Karpas-422 (cell line): ENCODE measurements around the gene DLK2. TPM values are rescaled to one million over a fixed set of nuclear protein-coding genes. Genes with fewer than 3 reads are reported as not detected.

ENCODE experiments used
- DNase-seq: peaks from one replicate; pipeline ENCODE4 v3.0.0-alpha.2; 2015
- H2AFZ ChIP-seq: fragments of 200-600 bp; sonication (generic); 2 replicates; pipeline ENCODE4 v1.6.1; 2014; ENCODE audit warnings: antibody characterized with exemption, low read length, mixed read lengths
- H3K27ac ChIP-seq: fragments of 200-600 bp; sonication (generic); 2 replicates; pipeline ENCODE4 v1.5.1; 2014; ENCODE audit warnings: mild to moderate bottlenecking, low read length, moderate library complexity
- H3K27me3 ChIP-seq: fragments of 200-600 bp; sonication (generic); 2 replicates; pipeline ENCODE4 v1.6.1; 2014; ENCODE audit warnings: low read length, mixed read lengths
- H3K36me3 ChIP-seq: fragments of 200-600 bp; sonication (generic); 2 replicates; pipeline ENCODE4 v1.6.1; 2014; ENCODE audit warnings: low read length, mixed read lengths; ENCODE audit not compliant: insufficient read depth
- H3K4me1 ChIP-seq: fragments of 200-600 bp; sonication (generic); 2 replicates; pipeline ENCODE4 v1.6.1; 2014; ENCODE audit warnings: mild to moderate bottlenecking, low read length, mixed read lengths
- H3K4me2 ChIP-seq: fragments of 200-600 bp; sonication (generic); 2 replicates; pipeline ENCODE4 v1.6.1; 2014; ENCODE audit warnings: low read length, low read depth, mild to moderate bottlenecking; ENCODE audit not compliant: poor library complexity, severe bottlenecking
- H3K4me3 ChIP-seq: fragments of 200-600 bp; sonication (generic); 2 replicates; pipeline ENCODE4 v1.5.1; 2014; ENCODE audit warnings: mild to moderate bottlenecking, antibody characterized with exemption, low read length, mixed read lengths
- H3K79me2 ChIP-seq: fragments of 200-600 bp; sonication (generic); 2 replicates; pipeline ENCODE4 v1.6.1; 2014; ENCODE audit warnings: mild to moderate bottlenecking, low read length, mixed read lengths
- H3K9ac ChIP-seq: fragments of 200-600 bp; sonication (generic); 2 replicates; pipeline ENCODE4 v1.6.0; 2014; ENCODE audit warnings: low read length
- H3K9me2 ChIP-seq: fragments of 200-600 bp; sonication (generic), shearing (Covaris generic); replicated peaks from 2 replicates; pipeline ENCODE4 v1.6.0; 2014; ENCODE audit warnings: mild to moderate bottlenecking, low read length, moderate library complexity; ENCODE audit not compliant: insufficient read depth
- H3K9me3 ChIP-seq: fragments of 300-700, 200-600 bp; sonication (generic); 2 replicates; pipeline ENCODE4 v1.6.1; 2014; ENCODE audit warnings: low read length, mixed read lengths
- H4K20me1 ChIP-seq: fragments of 200-600 bp; sonication (generic); 2 replicates; pipeline ENCODE4 v1.6.1; 2014; ENCODE audit warnings: mild to moderate bottlenecking, antibody characterized with exemption, low read length, low read depth; ENCODE audit not compliant: insufficient read depth
- total RNA-seq: library from RNA; depleted of rRNA; stranded (reverse); fragments of >200 nt; shearing (Covaris generic); gene quantifications from 2 replicates; pipeline ENCODE4 v1.2.3, GENCODE V29; 2014; ENCODE audit warnings: low replicate concordance

Gene DLK2
- total RNA-seq, 1 experiment from 2014 or later = 1.5 TPM

GRCh38 chr6:43490523-43490939 lies 35.2 kb upstream of the DLK2 start:
- Histone ChIP-seq H3K36me3 (no peaks in the 10 kb centered on the region), H3K27ac (no peak overlapping the region), H3K9me3 (no peaks in the 10 kb centered on the region), H3K79me2 (peaks cover 29% of the 10 kb centered on the region), H3K4me3 (no peak overlapping the region), H3K9me2 (no peaks in the 10 kb centered on the region), H3K4me2 (no peak overlapping the region), H3K27me3 (no peaks in the 10 kb centered on the region), H2AFZ (no peak overlapping the region), H3K9ac (no peak overlapping the region), H3K4me1 (no peaks in the 10 kb centered on the region), H4K20me1 (no peaks in the 10 kb centered on the region)
- DNase-seq = peak; percentile 29

- Histone ChIP-seq H3K9me2 (no peaks in the 10 kb centered on the region), H3K4me2 (no peak overlapping the region), H3K36me3 (no peaks in the 10 kb centered on the region), H3K27me3 (no peaks in the 10 kb centered on the region), H3K9ac (no peak overlapping the region), H3K9me3 (no peaks in the 10 kb centered on the region), H3K4me3 (no peak overlapping the region), H4K20me1 (no peaks in the 10 kb centered on the region), H2AFZ (no peak overlapping the region), H3K79me2 (peaks cover 30% of the 10 kb centered on the region), H3K4me1 (no peaks in the 10 kb centered on the region), H3K27ac (no peak overlapping the region)
- no peak for DNase-seq
Measured at GRCh38 chr6:43489277-43490072, 34.1 kb upstream of the DLK2 start.

GRCh38 chr6:43488667-43489276 lies 33.4 kb upstream of the DLK2 start:
- Histone ChIP-seq H3K4me2 (no peak overlapping the region), H3K4me3 (no peak overlapping the region), H4K20me1 (no peaks in the 10 kb centered on the region), H3K36me3 (no peaks in the 10 kb centered on the region), H2AFZ (no peak overlapping the region), H3K79me2 (peaks cover 31% of the 10 kb centered on the region), H3K9me2 (no peaks in the 10 kb centered on the region), H3K9ac (no peak overlapping the region), H3K27ac (no peak overlapping the region), H3K4me1 (no peaks in the 10 kb centered on the region), H3K27me3 (no peaks in the 10 kb centered on the region), H3K9me3 (no peaks in the 10 kb centered on the region)
- DNase-seq = peak; percentile 34

- H3K79me2 ChIP-seq = peaks cover 59% of the 10 kb centered on the region
Measured at GRCh38 chr6:43481591-43482236, 26.4 kb upstream of the DLK2 start.

GRCh38 chr6:43481075-43481474 lies 25.7 kb upstream of the DLK2 start:
- Histone ChIP-seq H3K27ac (no peak overlapping the region; the same call in 1 of the 2 replicates), H2AFZ (no peak overlapping the region), H3K4me2 (no peak overlapping the region)

More at GRCh38 chr6:43481591-43482236, 26.4 kb upstream of the DLK2 start:
- no peaks in the 10 kb centered on the region for H4K20me1 ChIP-seq
- no peak overlapping the region for H3K9ac ChIP-seq
- H3K27me3 ChIP-seq = no peaks in the 10 kb centered on the region
- DNase-seq = no peak
- no peak overlapping the region for H3K4me3 ChIP-seq
- no peaks in the 10 kb centered on the region for H3K9me3 ChIP-seq
- no peak overlapping the region for H3K4me2 ChIP-seq
- no peak overlapping the region for H2AFZ ChIP-seq
- H3K9me2 ChIP-seq = no peaks in the 10 kb centered on the region
- no peaks in the 10 kb centered on the region for H3K36me3 ChIP-seq
- H3K4me1 ChIP-seq = peaks cover 35% of the 10 kb centered on the region
- no peak overlapping the region; the same call in 1 of the 2 replicates for H3K27ac ChIP-seq

GRCh38 chr6:43478008-43478372 lies 22.6 kb upstream of the DLK2 start:
- peak overlapping the region; percentile 12; the same call in 1 of the 2 replicates for H3K27ac ChIP-seq
- H3K4me3 ChIP-seq = peak overlapping the region; percentile 95

More at GRCh38 chr6:43481075-43481474, 25.7 kb upstream of the DLK2 start:
- Histone ChIP-seq H4K20me1 (no peaks in the 10 kb centered on the region), H3K9ac (no peak overlapping the region), H3K4me1 (peaks cover 35% of the 10 kb centered on the region), H3K4me3 (no peak overlapping the region), H3K27me3 (no peaks in the 10 kb centered on the region), H3K36me3 (no peaks in the 10 kb centered on the region), H3K9me3 (no peaks in the 10 kb centered on the region), H3K9me2 (no peaks in the 10 kb centered on the region), H3K79me2 (peaks cover 59% of the 10 kb centered on the region)
- DNase-seq = no peak

GRCh38 chr6:43477235-43478007 lies 22.1 kb upstream of the DLK2 start, which contains the start of gene TJAP1:
Gene TJAP1, plus strand, starts transcription at chr6:43477570. Its CDS starts 21,432 bp downstream, at chr6:43499002.
- no peaks in the 10 kb centered on the region for H3K9me2 ChIP-seq
- H3K9ac ChIP-seq = peak within 1 kb of the TSS; percentile 81
- peaks cover 45% of the 10 kb centered on the region for H3K79me2 ChIP-seq
- H3K27ac ChIP-seq = peak within 1 kb of the TSS; percentile 12; the same call in 1 of the 2 replicates
- no peaks in the 10 kb centered on the region for H3K36me3 ChIP-seq
- peak within 1 kb of the TSS; percentile 94 for H3K4me2 ChIP-seq
- DNase-seq = peak; percentile 96
- H3K27me3 ChIP-seq = no peaks in the 10 kb centered on the region
- H2AFZ ChIP-seq = peak within 1 kb of the TSS; percentile 49
- peaks cover 35% of the 10 kb centered on the region for H3K4me1 ChIP-seq
- H3K9me3 ChIP-seq = no peaks in the 10 kb centered on the region
- no peaks in the 10 kb centered on the region for H4K20me1 ChIP-seq
- H3K4me3 ChIP-seq = peak within 1 kb of the TSS; percentile 95

More at GRCh38 chr6:43478008-43478372, 22.6 kb upstream of the DLK2 start:
- Histone ChIP-seq H3K79me2 (peaks cover 48% of the 10 kb centered on the region), H3K9ac (peak overlapping the region; percentile 81), H3K9me3 (no peaks in the 10 kb centered on the region), H4K20me1 (no peaks in the 10 kb centered on the region), H3K9me2 (no peaks in the 10 kb centered on the region), H2AFZ (peak overlapping the region; percentile 49; the same call in 1 of the 2 replicates), H3K27me3 (no peaks in the 10 kb centered on the region), H3K4me2 (peak overlapping the region; percentile 94), H3K4me1 (peaks cover 35% of the 10 kb centered on the region), H3K36me3 (no peaks in the 10 kb centered on the region)
- peak; percentile 58 for DNase-seq
